Measurements from ENCODE around the gene TEFM.

GRCh38 chr17:30952638-30953393, 46.8 kb upstream of the TEFM start:
- TF ChIP-seq CTCF (IDR thresholded peaks at IDR 0.05) (no peak), POLR2AphosphoS5 (IDR thresholded peaks at IDR 0.05) (no peak), EP300 (IDR thresholded peaks at IDR 0.05) (no peak), POLR2A (IDR thresholded peaks at IDR 0.05) (no peak)

Data from sigmoid colon (tissue), 4 donors.